HCT116 (cell line): Measurements from ENCODE around the gene PCYT1B. TPM values are rescaled to one million over a fixed set of nuclear protein-coding genes. Genes with fewer than 3 reads are reported as not detected.

Source experiments
- ATAC-seq: fragments of 200-7000 bp; cut with Tn5 transposase; 2 replicates; pipeline ENCODE4 v1.9.1; 2020; ENCODE audit warnings: mild to moderate bottlenecking, moderate library complexity
- BruUV-seq: library from RNA; stranded (reverse); fragments of 400-500 nt; replicated peaks from 2 replicates; lab custom pipeline; 2021; lab: Mats Ljungman, UMichigan
- CTCF ChIA-PET: fragments of 300-600 bp; sonication (Branson Sonifier 250); formaldehyde crosslinking; loops from one replicate; lab custom pipeline; 2021; ENCODE audit warnings: antibody characterized with exemption; lab: Charles Lee
- POLR2A ChIA-PET: fragments of 300-600, 350-600 bp; sonication (Branson Sonifier 250); formaldehyde crosslinking; loops from one replicate; lab custom pipeline; 2021; ENCODE audit warnings: antibody characterized with exemption; lab: Charles Lee
- RAD21 ChIA-PET, 2 experiments: fragments of 300-600 bp; sonication (Branson Sonifier 250); formaldehyde crosslinking; loops; one replicate each; lab custom pipeline; 2023; ENCODE audit warnings: low total read pairs in 2 of 2; ENCODE audit not compliant: uncharacterized antibody in 2 of 2, unreplicated experiment in 2 of 2, low non-redundant PET in 1 of 2; lab: Charles Lee
- DNase-seq: peaks from one replicate; pipeline ENCODE4 v3.0.0-alpha.2; 2010; ENCODE audit warnings: low read depth, low spot score
- H2AFZ ChIP-seq: fragments of 200-600 bp; shearing (Covaris generic), sonication (generic); 2 replicates; pipeline ENCODE4 v1.6.1; 2017; ENCODE audit warnings: low read depth, mixed run types, mixed read lengths, antibody characterized with exemption, low read length; ENCODE audit not compliant: poor library complexity, severe bottlenecking
- H3K27ac ChIP-seq: 2 replicates; pipeline ENCODE4 v1.5.1; 2012; ENCODE audit warnings: low read depth, low read length
- H3K27me3 ChIP-seq: fragments of 200-600 bp; sonication (generic); 2 replicates; pipeline ENCODE4 v1.6.1; 2016; ENCODE audit warnings: mixed run types, low read length, mixed read lengths; ENCODE audit not compliant: insufficient read depth
- H3K36me3 ChIP-seq, 2 experiments: fragments of 200-500 bp in 1 of 2; fragments of 200-600 bp in 1 of 2; sonication (Bioruptor generic) in 1 of 2; sonication (generic) in 1 of 2; 2 replicates each; pipeline versions ENCODE4 v1.5.1 to v1.6.1; 2014 to 2016; ENCODE audit warnings: low read length in 2 of 2, inconsistent platforms in 1 of 2, mixed read lengths in 1 of 2, mixed run types in 1 of 2; ENCODE audit not compliant: insufficient read depth in 2 of 2, control insufficient read depth in 1 of 2
- H3K4me1 ChIP-seq, 2 experiments: fragments of 200-600 bp in 1 of 2; sonication (generic) in 1 of 2; 2 replicates each; pipeline versions ENCODE4 v1.5.1 to v1.6.1; 2012 to 2017; ENCODE audit warnings: low read length in 2 of 2, inconsistent platforms in 1 of 2, mild to moderate bottlenecking in 1 of 2, mixed read lengths in 1 of 2, mixed run types in 1 of 2, moderate library complexity in 1 of 2; ENCODE audit not compliant: insufficient read depth in 2 of 2, control insufficient read depth in 1 of 2
- H3K4me2 ChIP-seq: fragments of 200-600 bp; sonication (generic); 2 replicates; pipeline ENCODE4 v1.6.1; 2017; ENCODE audit warnings: mixed run types, low read length, mixed read lengths
- H3K4me3 ChIP-seq, 2 experiments: fragments of 200-600 bp in 1 of 2; sonication (generic) in 1 of 2; replicated peaks in 1 of 2; 2 replicates each; pipeline ENCODE4 v1.5.1; 2011 to 2016; ENCODE audit warnings: low read length in 2 of 2, control low read depth in 1 of 2, low read depth in 1 of 2, mild to moderate bottlenecking in 1 of 2, mixed read lengths in 1 of 2, mixed run types in 1 of 2
- H3K79me2 ChIP-seq: fragments of 200-600 bp; sonication (generic); 2 replicates; pipeline ENCODE4 v1.6.1; 2017; ENCODE audit warnings: mild to moderate bottlenecking, mixed run types, low read length, moderate library complexity, mixed read lengths; ENCODE audit not compliant: insufficient read depth
- H3K9ac ChIP-seq: fragments of 200-600 bp; sonication (generic); 2 replicates; pipeline ENCODE4 v1.6.1; 2016; ENCODE audit warnings: low read length, mixed read lengths
- H3K9me2 ChIP-seq: fragments of 200-600 bp; sonication (generic), shearing (Covaris generic); 2 replicates; pipeline ENCODE4 v1.6.1; 2017; ENCODE audit warnings: mixed run types, mild to moderate bottlenecking, moderate library complexity; ENCODE audit not compliant: insufficient read depth
- H3K9me3 ChIP-seq, 2 experiments: fragments of 200-500 bp in 1 of 2; fragments of 200-600 bp in 1 of 2; sonication (Bioruptor generic) in 1 of 2; sonication (generic) in 1 of 2; 2 replicates each; pipeline ENCODE4 v1.6.1; 2014 to 2017; ENCODE audit warnings: low read length in 2 of 2, mixed read lengths in 2 of 2, inconsistent platforms in 1 of 2, low read depth in 1 of 2, mild to moderate bottlenecking in 1 of 2, mixed run types in 1 of 2, moderate library complexity in 1 of 2; ENCODE audit not compliant: control insufficient read depth in 1 of 2, insufficient read depth in 1 of 2
- H4K20me1 ChIP-seq: fragments of 200-600 bp; sonication (generic), shearing (Covaris generic); 2 replicates; pipeline ENCODE4 v1.6.1; 2017; ENCODE audit warnings: mixed run types, mild to moderate bottlenecking, moderate library complexity; ENCODE audit not compliant: insufficient read depth
- POLR2A ChIP-seq: IDR thresholded peaks from 2 replicates; pipeline ENCODE4 v1.7.0; 2011; ENCODE audit warnings: borderline replicate concordance; ENCODE audit not compliant: insufficient read depth, insufficient read length; ENCODE audit errors: extremely low read depth
- REST ChIP-seq: IDR thresholded peaks from 2 replicates; pipeline ENCODE4 v1.6.1; 2012; ENCODE audit warnings: low read depth
- intact Hi-C: fragments of 100-400 bp; cut with micrococcal nuclease; formaldehyde crosslinking; loops from 2 replicates; pipeline ENCODE4 v1.10.0; 2022
- total RNA-seq: library from RNA; stranded (reverse); gene quantifications from one replicate; pipeline ENCODE4 v1.2.1, GENCODE V29; 2021; ENCODE audit not compliant: unreplicated experiment
- TF ChIP-seq, protein P1 (sequence below): IDR thresholded peaks from 2 replicates; pipeline ENCODE4 v1.6.1; 2011; ENCODE audit warnings: mild to moderate bottlenecking, low read length, moderate library complexity; ENCODE audit not compliant: insufficient replicate concordance; ENCODE audit errors: extremely low read depth

PCYT1B gene
- total RNA-seq, 1 experiment from 2014 or later, result not detected

GRCh38 chrX:24547961-24548360 lies 99.2 kb downstream of the PCYT1B start:
- ChIA-PET POLR2A (no interaction called here), CTCF (no interaction called here)
- Histone ChIP-seq H3K9me3 (no peaks in the 10 kb centered on the region), H3K9me2 (no peaks in the 10 kb centered on the region), H3K79me2 (no peaks in the 10 kb centered on the region), H3K4me3 (no peak overlapping the region), H3K27me3 (no peaks in the 10 kb centered on the region)
- no TSS peak for BruUV-seq
- TF ChIP-seq REST (no peak), POLR2A (no peak)
- TF ChIP-seq, protein P1, sequence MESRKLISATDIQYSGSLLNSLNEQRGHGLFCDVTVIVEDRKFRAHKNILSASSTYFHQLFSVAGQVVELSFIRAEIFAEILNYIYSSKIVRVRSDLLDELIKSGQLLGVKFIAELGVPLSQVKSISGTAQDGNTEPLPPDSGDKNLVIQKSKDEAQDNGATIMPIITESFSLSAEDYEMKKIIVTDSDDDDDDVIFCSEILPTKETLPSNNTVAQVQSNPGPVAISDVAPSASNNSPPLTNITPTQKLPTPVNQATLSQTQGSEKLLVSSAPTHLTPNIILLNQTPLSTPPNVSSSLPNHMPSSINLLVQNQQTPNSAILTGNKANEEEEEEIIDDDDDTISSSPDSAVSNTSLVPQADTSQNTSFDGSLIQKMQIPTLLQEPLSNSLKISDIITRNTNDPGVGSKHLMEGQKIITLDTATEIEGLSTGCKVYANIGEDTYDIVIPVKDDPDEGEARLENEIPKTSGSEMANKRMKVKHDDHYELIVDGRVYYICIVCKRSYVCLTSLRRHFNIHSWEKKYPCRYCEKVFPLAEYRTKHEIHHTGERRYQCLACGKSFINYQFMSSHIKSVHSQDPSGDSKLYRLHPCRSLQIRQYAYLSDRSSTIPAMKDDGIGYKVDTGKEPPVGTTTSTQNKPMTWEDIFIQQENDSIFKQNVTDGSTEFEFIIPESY, result no peak
- TF ChIP-seq, all 23 proteins: peak for 0
- Histone ChIP-seq H3K27ac (no peak overlapping the region), H3K9ac (no peak overlapping the region), H4K20me1 (no peaks in the 10 kb centered on the region), H3K4me2 (no peak overlapping the region), H3K36me3 (no peaks in the 10 kb centered on the region), H3K4me1 (no peaks in the 10 kb centered on the region), H2AFZ (no peak overlapping the region)
- ATAC-seq (no peak), DNase-seq (no peak)
- RAD21 ChIA-PET, result no interaction called here
- intact Hi-C loops, result no loop called here
